Measurements from ENCODE around the gene ZFHX3. TPM values are rescaled to one million over a fixed set of nuclear protein-coding genes. Genes with fewer than 3 reads are reported as not detected.

The ZFHX3 gene
- total and polyA plus RNA-seq, 2 of the 8 experiments (the other 6 are each of a cell fraction or from before 2014, with no cell fraction given), result 0.08 to 0.99 TPM

DNA sequence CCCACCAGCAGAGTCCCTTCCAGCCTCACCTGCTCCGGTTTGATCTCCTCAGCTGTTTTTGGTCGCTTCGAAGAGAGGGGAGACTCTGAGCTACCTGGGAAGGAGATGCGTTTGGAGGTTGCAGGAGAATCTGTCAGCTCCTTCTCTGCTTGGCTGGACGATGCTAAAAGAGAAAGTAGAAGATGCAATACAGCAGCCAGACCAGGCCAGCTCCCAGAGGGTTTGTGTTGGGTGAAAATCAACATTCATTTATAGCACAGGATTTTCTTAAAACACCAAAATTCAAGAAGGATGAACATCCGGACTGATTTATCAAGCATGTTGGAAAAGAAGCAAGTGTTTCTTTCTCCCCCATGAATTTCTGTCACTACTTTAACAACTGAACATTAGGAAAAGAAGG lies 236.1 kb downstream of the ZFHX3 start:
- no peaks in the 10 kb centered on the region for H3K79me2 ChIP-seq (ENCODE audit: control insufficient read depth in 1 of 2, insufficient read depth in 2 of 2, low read length in 2 of 2)
- peaks cover 0 to 2% of the 10 kb centered on the region in 2 experiments for H4K20me1 ChIP-seq (replicated peaks in 1 of 2; ENCODE audit: control insufficient read depth in 1 of 2, insufficient read depth in 2 of 2, low read length in 2 of 2)
- no peak overlapping the region for H3K4me3 ChIP-seq (ENCODE audit: extremely low read depth in 1 of 4, insufficient read depth in 2 of 4, low read depth in 3 of 4, low read length in 4 of 4)
- H2BK120ac ChIP-seq (replicated peaks; ENCODE audit: low read depth, low read length), result no peak overlapping the region
- WGBS, 2 experiments (ENCODE audit: extremely low coverage in 1 of 2, insufficient coverage in 1 of 2, insufficient read length in 1 of 2, insufficient replicate concordance in 2 of 2, low coverage in 1 of 2, low lambda C conversion rate in 2 of 2, missing lambda C conversion rate in 1 of 2), result 83% methylated on average over 6 of the region's 6 CpGs; no CpG with 5 or more reads in 1 of the 2 experiments
- no peak for TF ChIP-seq POLR2A (IDR thresholded peaks at IDR 0.05; ENCODE audit: control extremely low read depth in 1 of 2, low read depth in 2 of 2, low read length in 2 of 2)
- TF ChIP-seq TAF1 (IDR thresholded peaks at IDR 0.05; ENCODE audit: low read depth, low read length), result no peak
- TF ChIP-seq NRF1 (IDR thresholded peaks at IDR 0.05; ENCODE audit: low read depth, low read length), result no peak
- no peak for TF ChIP-seq MAFK (IDR thresholded peaks at IDR 0.05; ENCODE audit: low read depth, low read length)
- no peak for TF ChIP-seq GABPA (IDR thresholded peaks at IDR 0.05; ENCODE audit: borderline replicate concordance, insufficient read depth, low read length)
- TF ChIP-seq SIX5 (IDR thresholded peaks at IDR 0.05; ENCODE audit: low read depth, low read length), result no peak
- H3K23me2 ChIP-seq (ENCODE audit: low read depth, low read length), result no peaks in the 10 kb centered on the region
- H4K5ac ChIP-seq (ENCODE audit: insufficient read length, low read depth, low read length), result no peak overlapping the region
- no peak overlapping the region for H3K14ac ChIP-seq (ENCODE audit: insufficient read length)
- H3K23ac ChIP-seq (ENCODE audit: insufficient read length), result no peak overlapping the region
- H2BK15ac ChIP-seq (ENCODE audit: low read length), result no peak overlapping the region
- peaks cover 0 to 4% (median 2%) of the 10 kb centered on the region in 4 experiments; a peak in 3 of 7 replicates for H3K4me1 ChIP-seq (replicated peaks in 1 of 4; ENCODE audit: control insufficient read depth in 3 of 4, insufficient read depth in 4 of 4, low read length in 3 of 4)
- H2BK20ac ChIP-seq (ENCODE audit: low read length), result no peak overlapping the region
- no peak overlapping the region for H4K8ac ChIP-seq (ENCODE audit: extremely low read depth, insufficient read depth, low read length)
- H3K18ac ChIP-seq (ENCODE audit: extremely low read depth, low read length), result no peak overlapping the region
- CTCF ChIA-PET (ENCODE audit: partially characterized antibody), result interaction anchor here (0.8 to 1.9 kb wide), 3 partner anchors 18 to 411 kb away, joined by 3 to 6 read pairs (median 3); no protein-coding TSS in a partner anchor
- H2BK5ac ChIP-seq (ENCODE audit: low read depth, low read length), result no peak overlapping the region
- no peak overlapping the region for H3K56ac ChIP-seq (replicated peaks; ENCODE audit: insufficient read length, low read depth, low read length)
- H2AK5ac ChIP-seq (ENCODE audit: low read depth, low read length), result no peak overlapping the region
- H3K27ac ChIP-seq (ENCODE audit: low read depth, low read length), result no peak overlapping the region
- no peak overlapping the region for H3K4me2 ChIP-seq (ENCODE audit: insufficient read depth in 1 of 2, low read depth in 2 of 2, low read length in 2 of 2)
- no peak overlapping the region for H3K4ac ChIP-seq (replicated peaks; ENCODE audit: insufficient read length, low read depth, low read length)
- POLR2A ChIA-PET (ENCODE audit: partially characterized antibody), result no interaction called here
- no peak overlapping the region for H4K91ac ChIP-seq (replicated peaks; ENCODE audit: insufficient read length, low read length)
- no peaks in the 10 kb centered on the region for H3K36me3 ChIP-seq (ENCODE audit: control insufficient read depth in 2 of 4, insufficient read depth in 4 of 4, low read length in 3 of 4)
- no peaks in the 10 kb centered on the region for H3K27me3 ChIP-seq (replicated peaks in 1 of 4; ENCODE audit: control insufficient read depth in 3 of 4, extremely low read depth in 1 of 4, insufficient read depth in 3 of 4, low read length in 3 of 4)
- DNase-seq (ENCODE audit: low read depth in 1 of 2, low spot score in 2 of 2), result no peak
- no peak overlapping the region for H2AFZ ChIP-seq (ENCODE audit: low read length)
- no peaks in the 10 kb centered on the region for H3K79me1 ChIP-seq (ENCODE audit: low read depth, low read length)
- no peak for FAIRE-seq
- no peaks in the 10 kb centered on the region for H3K9me3 ChIP-seq (ENCODE audit: insufficient read depth in 2 of 2, low read depth in 1 of 2, low read length in 1 of 2)
- H2BK12ac ChIP-seq (ENCODE audit: low read depth, low read length), result no peak overlapping the region
- no peak overlapping the region for H3K9ac ChIP-seq (replicated peaks in 1 of 4; ENCODE audit: extremely low read depth in 1 of 4, low read depth in 3 of 4, low read length in 3 of 4)
